Mesenchymal stem cell (in vitro differentiated cells and primary cell): ENCODE measurements around the gene ARHGAP4.

Experiments
- DNase-seq: peaks from one replicate; pipeline ENCODE4 v3.0.0-alpha.2; 2013
- H2AFZ ChIP-seq: one replicate; pipeline ENCODE4 v1.6.1; 2013; ENCODE audit warnings: low read depth, mild to moderate bottlenecking, control low read depth, inconsistent platforms, low read length, moderate library complexity
- H2AK5ac ChIP-seq: 2 replicates; pipeline ENCODE4 v1.6.1; 2013; ENCODE audit warnings: low read length, moderate library complexity, mild to moderate bottlenecking, inconsistent platforms; ENCODE audit not compliant: severe bottlenecking
- H2BK120ac ChIP-seq: one replicate; pipeline ENCODE4 v1.6.1; 2013; ENCODE audit warnings: low read depth, mild to moderate bottlenecking, inconsistent platforms, low read length, moderate library complexity
- H2BK12ac ChIP-seq, 2 experiments: one replicate each; pipeline ENCODE4 v1.6.1; 2013; ENCODE audit warnings: inconsistent platforms in 2 of 2, low read length in 2 of 2, mild to moderate bottlenecking in 2 of 2, moderate library complexity in 2 of 2, control low read depth in 1 of 2
- H2BK15ac ChIP-seq: one replicate; pipeline ENCODE4 v1.6.1; 2013; ENCODE audit warnings: mild to moderate bottlenecking, low read depth, inconsistent platforms; ENCODE audit not compliant: poor library complexity, severe bottlenecking
- H2BK5ac ChIP-seq: 2 replicates; pipeline ENCODE4 v1.6.1; 2013; ENCODE audit warnings: low read depth, mild to moderate bottlenecking, low read length, control low read depth, inconsistent platforms; ENCODE audit not compliant: poor library complexity, severe bottlenecking
- H3K14ac ChIP-seq, 2 experiments: one replicate each; pipeline ENCODE4 v1.6.1; 2013; ENCODE audit warnings: inconsistent platforms in 2 of 2, low read length in 2 of 2, control low read depth in 1 of 2, mild to moderate bottlenecking in 1 of 2, moderate library complexity in 1 of 2
- H3K18ac ChIP-seq, 2 experiments: one replicate each; pipeline ENCODE4 v1.6.1; 2013; ENCODE audit warnings: inconsistent platforms in 2 of 2, low read length in 2 of 2, control low read depth in 1 of 2, low read depth in 1 of 2, mild to moderate bottlenecking in 1 of 2
- H3K23ac ChIP-seq, 2 experiments: one replicate each; pipeline ENCODE4 v1.6.1; 2013; ENCODE audit warnings: inconsistent platforms in 2 of 2, low read length in 2 of 2, mild to moderate bottlenecking in 2 of 2, moderate library complexity in 2 of 2, control low read depth in 1 of 2
- H3K27ac ChIP-seq: 2 replicates; pipeline ENCODE4 v1.5.1; 2013; ENCODE audit warnings: mild to moderate bottlenecking, moderate library complexity, low read length, control low read depth, inconsistent platforms; ENCODE audit not compliant: poor library complexity, severe bottlenecking
- H3K27me3 ChIP-seq, 2 experiments: 2 replicates each; pipeline versions ENCODE4 v1.6.1 to v1.7.0; 2013; ENCODE audit warnings: low read length in 2 of 2, mild to moderate bottlenecking in 2 of 2, moderate library complexity in 2 of 2, control low read depth in 1 of 2, inconsistent platforms in 1 of 2; ENCODE audit not compliant: control insufficient read depth in 1 of 2, insufficient read depth in 1 of 2
- H3K36me3 ChIP-seq, 2 experiments: 2 replicates each; pipeline versions ENCODE4 v1.6.1 to v1.7.0; 2013; ENCODE audit warnings: low read length in 2 of 2, control low read depth in 1 of 2, inconsistent platforms in 1 of 2, low read depth in 1 of 2, mild to moderate bottlenecking in 1 of 2; ENCODE audit not compliant: insufficient read depth in 2 of 2, control insufficient read depth in 1 of 2
- H3K4ac ChIP-seq, 2 experiments: one replicate each; pipeline ENCODE4 v1.6.1; 2013; ENCODE audit warnings: inconsistent platforms in 2 of 2, low read length in 2 of 2, mild to moderate bottlenecking in 2 of 2, moderate library complexity in 2 of 2, control low read depth in 1 of 2, low read depth in 1 of 2
- H3K4me1 ChIP-seq: 2 replicates; pipeline ENCODE4 v1.6.1; 2013; ENCODE audit warnings: low read depth, low read length, control low read depth; ENCODE audit not compliant: control insufficient read depth, insufficient read depth
- H3K4me2 ChIP-seq: 2 replicates; pipeline ENCODE4 v1.6.1; 2013; ENCODE audit warnings: low read length, mild to moderate bottlenecking, inconsistent platforms; ENCODE audit not compliant: poor library complexity, severe bottlenecking
- H3K4me3 ChIP-seq, 2 experiments: 2 replicates each; pipeline versions ENCODE4 v1.5.1 to v1.7.0; 2013; ENCODE audit warnings: low read length in 2 of 2, mild to moderate bottlenecking in 2 of 2, control low read depth in 1 of 2, low read depth in 1 of 2; ENCODE audit not compliant: insufficient read depth in 1 of 2
- H3K79me1 ChIP-seq: replicated peaks from 2 replicates; pipeline ENCODE4 v1.6.1; 2013; ENCODE audit warnings: mild to moderate bottlenecking, control low read depth, low read length, inconsistent platforms; ENCODE audit not compliant: poor library complexity, severe bottlenecking
- H3K9ac ChIP-seq: 2 replicates; pipeline ENCODE4 v1.7.0; 2013; ENCODE audit warnings: mild to moderate bottlenecking, low read length, moderate library complexity
- H3K9me3 ChIP-seq: 2 replicates; pipeline ENCODE4 v1.7.0; 2013; ENCODE audit warnings: mild to moderate bottlenecking, low read length; ENCODE audit not compliant: control insufficient read depth
- H4K8ac ChIP-seq: one replicate; pipeline ENCODE4 v1.6.1; 2013; ENCODE audit warnings: inconsistent platforms, mild to moderate bottlenecking, low read length, moderate library complexity
- H4K91ac ChIP-seq: one replicate; pipeline ENCODE4 v1.6.1; 2013; ENCODE audit warnings: mild to moderate bottlenecking, low read length, inconsistent platforms
- WGBS: methylation state at CpG from one replicate; pipeline ENCODE4 v1.1.7; 2013; ENCODE audit warnings: mixed read lengths; 5-methylcytosine and 5-hydroxymethylcytosine counted together

The ARHGAP4 gene

GRCh38 chrX:153921070-153921469 lies 5.0 kb downstream of the ARHGAP4 start:
- Histone ChIP-seq H2AFZ (no peak overlapping the region), H3K14ac (no peak overlapping the region), H3K27me3 (peaks cover 0 to 78% of the 10 kb centered on the region in 2 experiments), H4K91ac (no peak overlapping the region), H3K18ac (no peak overlapping the region), H3K79me1 (no peaks in the 10 kb centered on the region), H3K4me1 (peaks cover 7% of the 10 kb centered on the region), H2BK120ac (no peak overlapping the region), H3K9me3 (no peaks in the 10 kb centered on the region), H2AK5ac (no peak overlapping the region), H3K27ac (no peak overlapping the region), H4K8ac (no peak overlapping the region), H2BK15ac (no peak overlapping the region), H2BK12ac (no peak overlapping the region), H3K9ac (no peak overlapping the region), H3K36me3 (no peaks in the 10 kb centered on the region), H3K4me3 (no peak overlapping the region), H3K23ac (no peak overlapping the region), H2BK5ac (no peak overlapping the region), H3K4ac (no peak overlapping the region), H3K4me2 (no peak overlapping the region)
- DNase-seq: no peak
- WGBS: 86% methylated on average over 11 of the region's 16 CpGs

GRCh38 chrX:153920546-153920945 lies 5.5 kb downstream of the ARHGAP4 start:
- no peak overlapping the region for H2BK12ac ChIP-seq
- no peak overlapping the region for H2AFZ ChIP-seq
- no peak overlapping the region for H3K9ac ChIP-seq

GRCh38 chrX:153919281-153919680 lies 6.8 kb downstream of the ARHGAP4 start:
- Histone ChIP-seq H4K8ac (no peak overlapping the region), H3K4me2 (no peak overlapping the region), H3K9me3 (no peaks in the 10 kb centered on the region), H3K14ac (no peak overlapping the region), H3K4me3 (no peak overlapping the region), H2BK5ac (no peak overlapping the region), H2AFZ (no peak overlapping the region), H3K27ac (no peak overlapping the region), H3K9ac (no peak overlapping the region), H2AK5ac (no peak overlapping the region), H3K4me1 (peaks cover 3% of the 10 kb centered on the region), H2BK120ac (no peak overlapping the region), H3K18ac (no peak overlapping the region), H3K36me3 (no peaks in the 10 kb centered on the region), H4K91ac (no peak overlapping the region), H2BK15ac (no peak overlapping the region), H3K4ac (no peak overlapping the region), H2BK12ac (no peak overlapping the region), H3K23ac (no peak overlapping the region), H3K79me1 (no peaks in the 10 kb centered on the region), H3K27me3 (peaks cover 0 to 70% of the 10 kb centered on the region in 2 experiments)
- WGBS: 94% methylated on average over 13 of the region's 13 CpGs
- DNase-seq: no peak

More at GRCh38 chrX:153920546-153920945, 5.5 kb downstream of the ARHGAP4 start:
- Histone ChIP-seq H2AK5ac (no peak overlapping the region), H3K4me1 (peaks cover 5% of the 10 kb centered on the region), H3K4me2 (no peak overlapping the region), H2BK15ac (no peak overlapping the region), H3K4me3 (no peak overlapping the region), H3K27me3 (peaks cover 0 to 77% of the 10 kb centered on the region in 2 experiments), H4K91ac (peak overlapping the region; percentile 50), H3K27ac (no peak overlapping the region), H3K18ac (no peak overlapping the region), H3K79me1 (no peaks in the 10 kb centered on the region), H3K4ac (no peak overlapping the region), H2BK120ac (no peak overlapping the region), H3K14ac (no peak overlapping the region), H3K36me3 (no peaks in the 10 kb centered on the region), H4K8ac (no peak overlapping the region), H3K9me3 (no peaks in the 10 kb centered on the region), H3K23ac (no peak overlapping the region), H2BK5ac (no peak overlapping the region)
- 98% methylated on average over 13 of the region's 14 CpGs for WGBS
- no peak for DNase-seq

GRCh38 chrX:153917869-153918268 lies 8.2 kb downstream of the ARHGAP4 start:
- H2BK5ac ChIP-seq: no peak overlapping the region
- no peak overlapping the region for H3K18ac ChIP-seq
- no peak overlapping the region for H2AFZ ChIP-seq
- H3K14ac ChIP-seq: no peak overlapping the region
- no peak overlapping the region for H3K23ac ChIP-seq
- no peak overlapping the region for H4K91ac ChIP-seq
- H3K36me3 ChIP-seq: no peaks in the 10 kb centered on the region
- H3K4me2 ChIP-seq: no peak overlapping the region
- H2BK15ac ChIP-seq: no peak overlapping the region
- no peak overlapping the region for H3K9ac ChIP-seq
- no peak overlapping the region for H3K4ac ChIP-seq
- 89% methylated on average over 6 of the region's 6 CpGs for WGBS
- H3K27ac ChIP-seq: no peak overlapping the region
- H3K79me1 ChIP-seq: no peaks in the 10 kb centered on the region
- H4K8ac ChIP-seq: no peak overlapping the region
- no peak for DNase-seq
- H3K4me3 ChIP-seq: no peak overlapping the region
- H2BK120ac ChIP-seq: no peak overlapping the region
- no peaks in the 10 kb centered on the region for H3K9me3 ChIP-seq
- H3K4me1 ChIP-seq: no peaks in the 10 kb centered on the region
- peaks cover 0 to 63% of the 10 kb centered on the region in 2 experiments for H3K27me3 ChIP-seq
- no peak overlapping the region for H2BK12ac ChIP-seq
- H2AK5ac ChIP-seq: no peak overlapping the region
